Ascending aorta (tissue), 2 donors: Measurements from ENCODE around the gene PSMD14. TPM values are rescaled to one million over a fixed set of nuclear protein-coding genes. Genes with fewer than 3 reads are reported as not detected.

ENCODE experiments used
- DNase-seq, 2 donors: peaks; one replicate each; pipeline ENCODE4 v3.0.0-alpha.2; 2019; ENCODE audit warnings: low spot score in 2 of 2
- H3K27ac ChIP-seq, 2 donors: fragments of 200-600 bp; sonication (generic); one replicate each; pipeline ENCODE4 v1.5.1; 2016 to 2017; ENCODE audit warnings: mild to moderate bottlenecking in 1 of 2
- H3K27me3 ChIP-seq: fragments of 200-600 bp; sonication (generic); one replicate; pipeline ENCODE4 v1.5.1; 2017
- H3K36me3 ChIP-seq, 2 donors: fragments of 200-600 bp; sonication (generic); one replicate each; pipeline ENCODE4 v1.5.1; 2016
- H3K4me1 ChIP-seq, 2 donors: fragments of 200-600 bp; sonication (generic); one replicate each; pipeline ENCODE4 v1.5.1; 2016 to 2017; ENCODE audit warnings: mild to moderate bottlenecking in 1 of 2
- H3K4me3 ChIP-seq, 2 donors: fragments of 200-600 bp; sonication (generic); one replicate each; pipeline ENCODE4 v1.5.1; 2016 to 2017; ENCODE audit warnings: mild to moderate bottlenecking in 1 of 2
- H3K9me3 ChIP-seq, 2 donors: fragments of 200-600 bp; sonication (generic); one replicate each; pipeline ENCODE4 v1.5.1; 2016
- CTCF ChIP-seq, 3 experiments: fragments of 200-600 bp in 2 of 3; fragments of 450-650 bp in 1 of 3; sonication (generic) in 2 of 3; IDR thresholded peaks; one replicate each; pipeline ENCODE4 v1.5.1; 2016 to 2019; ENCODE audit warnings: antibody characterized with exemption in 3 of 3, mild to moderate bottlenecking in 1 of 3, moderate library complexity in 1 of 3
- intact Hi-C: fragments of 100-400 bp; cut with DNase I; formaldehyde crosslinking; loops from one replicate; pipeline ENCODE4 v1.15.1; 2023
- total RNA-seq: library from RNA; depleted of rRNA; stranded (reverse); fragments of >200 nt; gene quantifications from one replicate; pipeline ENCODE4 v1.1.0, GENCODE V29; 2016

Gene PSMD14
- total RNA-seq, 1 donor from 2014 or later, result 238 TPM

DNA sequence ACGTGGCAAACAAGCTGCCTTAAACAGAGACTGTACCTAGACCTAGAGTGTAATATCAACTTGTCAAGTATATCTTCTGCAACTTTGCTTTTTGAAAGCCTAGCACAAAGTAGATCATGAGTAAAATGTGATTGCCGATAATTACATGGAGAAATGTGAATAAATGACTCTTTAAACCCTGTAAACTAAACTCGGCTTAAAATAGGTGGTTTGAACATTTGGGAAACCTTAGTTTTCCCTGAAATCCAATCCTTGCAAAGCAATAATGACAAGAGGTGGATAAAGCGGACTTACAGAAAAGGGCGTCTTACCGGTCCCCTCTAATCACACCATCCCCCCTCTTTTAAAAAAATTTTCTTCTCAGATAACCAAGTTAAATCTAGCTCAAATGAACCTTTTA, 549 bp upstream of the PSMD14 start:
- Histone ChIP-seq H3K9me3 (no peaks in the 10 kb centered on the region), H3K4me1 (no peaks in the 10 kb centered on the region), H3K27me3 (no peaks in the 10 kb centered on the region), H3K27ac (peak overlapping the region; percentile 71 to 76), H3K4me3 (peak overlapping the region; percentile 76 to 87), H3K36me3 (no peaks in the 10 kb centered on the region)
- no peak for DNase-seq
- TF ChIP-seq CTCF (IDR thresholded peaks at IDR 0.05), result no peak
- intact Hi-C loops, result loop anchor here (5.0 kb wide), 1 partner anchor 105 kb away; no protein-coding TSS in a partner anchor

DNA sequence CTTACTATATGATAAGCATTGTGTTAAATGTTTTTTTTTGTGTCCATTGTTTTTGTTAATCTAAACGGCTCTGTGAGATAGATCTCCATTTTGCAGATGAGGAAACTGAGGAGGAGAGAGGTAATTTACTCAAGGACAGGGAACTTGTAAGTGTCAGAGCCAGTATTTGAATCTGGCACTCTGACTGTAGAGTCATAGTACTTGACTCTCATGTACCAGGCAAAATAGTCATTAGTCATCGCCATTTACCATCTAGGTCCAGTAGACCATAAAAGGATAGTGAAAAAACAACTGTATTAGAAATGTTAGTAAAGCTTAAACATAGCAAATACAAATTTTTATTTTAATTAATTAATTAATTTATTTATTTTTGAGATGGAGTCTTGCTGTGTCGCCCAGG, 4.8 kb downstream of the PSMD14 start:
- no peaks in the 10 kb centered on the region for H3K27me3 ChIP-seq
- no peak overlapping the region for H3K27ac ChIP-seq
- no peak overlapping the region for H3K4me3 ChIP-seq
- TF ChIP-seq CTCF (IDR thresholded peaks at IDR 0.05), result no peak
- no peaks in the 10 kb centered on the region for H3K36me3 ChIP-seq
- no peak for DNase-seq
- no peaks in the 10 kb centered on the region for H3K4me1 ChIP-seq
- H3K9me3 ChIP-seq, result no peaks in the 10 kb centered on the region
- intact Hi-C loops, result no loop called here

DNA sequence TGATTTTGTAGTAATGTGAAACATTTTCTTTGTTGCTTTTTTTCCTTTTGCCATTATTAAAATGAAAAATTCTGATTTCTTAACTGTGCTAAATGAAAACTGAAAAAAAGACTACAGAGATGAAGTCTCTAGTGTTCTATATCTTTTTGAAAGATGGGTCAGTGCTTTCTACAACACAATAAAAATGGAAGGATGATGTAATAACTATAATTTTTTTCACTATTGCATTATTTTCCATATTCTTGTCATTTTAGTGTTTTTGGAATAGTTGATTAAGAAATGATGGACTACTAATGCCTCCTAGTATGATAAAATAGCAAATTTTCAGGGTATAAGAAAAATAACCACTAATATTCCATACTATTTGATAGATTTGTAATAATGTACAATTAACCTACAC, 7.2 kb downstream of the PSMD14 start:
- intact Hi-C loops, result no loop called here
- no peak overlapping the region for H3K27ac ChIP-seq

DNA sequence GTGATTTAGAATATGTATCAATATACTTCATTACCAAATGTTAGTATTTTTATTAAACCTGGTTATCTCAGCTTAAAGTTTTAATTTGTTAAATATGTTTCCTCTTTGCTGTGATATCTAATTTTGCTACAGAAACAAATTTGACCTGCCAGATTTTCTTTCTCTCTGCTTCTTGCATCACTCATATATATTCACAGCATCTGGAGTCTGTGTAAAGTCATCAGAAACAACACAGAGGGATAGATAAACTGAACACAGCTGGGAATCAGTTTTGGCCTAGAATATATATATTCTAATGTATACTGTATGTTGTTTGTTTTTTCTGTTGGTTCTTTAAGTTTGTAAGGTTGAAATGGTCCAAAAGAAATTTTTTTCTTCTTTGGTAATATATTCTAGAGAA, 8.5 kb downstream of the PSMD14 start:
- Histone ChIP-seq H3K27ac (no peak overlapping the region), H3K4me1 (no peaks in the 10 kb centered on the region), H3K27me3 (no peaks in the 10 kb centered on the region), H3K9me3 (no peaks in the 10 kb centered on the region), H3K36me3 (peaks cover 2 to 5% of the 10 kb centered on the region in 2 donors), H3K4me3 (no peak overlapping the region)
- TF ChIP-seq CTCF (IDR thresholded peaks at IDR 0.05), result no peak
- no peak for DNase-seq
- intact Hi-C loops, result no loop called here

More for the DNA sequence above, 7.2 kb downstream of the PSMD14 start:
- Histone ChIP-seq H3K4me1 (no peaks in the 10 kb centered on the region), H3K36me3 (no peaks in the 10 kb centered on the region), H3K4me3 (no peak overlapping the region), H3K9me3 (no peaks in the 10 kb centered on the region), H3K27me3 (no peaks in the 10 kb centered on the region)
- TF ChIP-seq CTCF (IDR thresholded peaks at IDR 0.05), result no peak
- no peak for DNase-seq

DNA sequence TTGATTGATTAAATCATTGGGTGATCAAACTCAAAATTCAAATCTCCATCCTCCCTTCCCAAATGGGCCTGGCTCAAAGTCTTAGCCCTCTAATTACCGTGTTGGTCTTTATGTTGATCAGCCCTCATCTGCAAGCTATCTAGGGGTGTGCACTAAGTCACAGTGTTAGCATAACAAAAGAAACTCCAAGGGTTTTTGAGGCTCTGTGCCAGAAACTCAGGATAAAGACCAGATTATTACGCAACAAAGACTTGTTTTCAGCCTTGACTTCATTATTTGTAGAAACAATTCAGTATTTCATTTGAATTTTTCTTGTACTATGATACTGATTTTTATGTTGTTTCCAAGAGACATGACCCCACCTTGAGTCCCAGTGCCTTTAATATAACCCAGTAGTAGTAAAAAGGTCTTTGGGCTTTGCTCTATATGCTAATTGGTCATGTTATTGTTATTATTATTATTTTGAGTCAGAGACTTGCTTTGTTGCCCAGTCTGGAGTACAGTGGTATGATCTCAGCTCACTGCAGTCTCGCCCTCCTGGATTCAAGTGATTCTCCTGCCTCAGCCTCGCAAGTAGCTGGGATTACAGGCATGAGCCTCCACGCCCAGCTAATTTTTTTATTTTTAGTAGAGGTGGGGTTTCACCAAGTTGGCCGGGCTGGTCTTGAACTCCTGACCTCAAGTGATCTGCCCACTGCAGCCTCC, 13.9 kb downstream of the PSMD14 start:
- no peak for TF ChIP-seq CTCF (IDR thresholded peaks at IDR 0.05)
- H3K4me1 ChIP-seq, result no peaks in the 10 kb centered on the region
- H3K27me3 ChIP-seq, result no peaks in the 10 kb centered on the region
- DNase-seq, result no peak
- H3K27ac ChIP-seq, result no peak overlapping the region
- H3K9me3 ChIP-seq, result no peaks in the 10 kb centered on the region
- intact Hi-C loops, result no loop called here
- no peak overlapping the region for H3K4me3 ChIP-seq
- H3K36me3 ChIP-seq, result peaks cover 3 to 13% of the 10 kb centered on the region in 2 donors
